GM21529 (cell line): ENCODE results near the gene AURKB.

Source experiments
- ATAC-seq: cut with Tn5 transposase; IDR thresholded peaks from one replicate; pipeline ENCODE4 v1.9.1; 2021; ENCODE audit not compliant: unreplicated experiment

AURKB gene

DNA sequence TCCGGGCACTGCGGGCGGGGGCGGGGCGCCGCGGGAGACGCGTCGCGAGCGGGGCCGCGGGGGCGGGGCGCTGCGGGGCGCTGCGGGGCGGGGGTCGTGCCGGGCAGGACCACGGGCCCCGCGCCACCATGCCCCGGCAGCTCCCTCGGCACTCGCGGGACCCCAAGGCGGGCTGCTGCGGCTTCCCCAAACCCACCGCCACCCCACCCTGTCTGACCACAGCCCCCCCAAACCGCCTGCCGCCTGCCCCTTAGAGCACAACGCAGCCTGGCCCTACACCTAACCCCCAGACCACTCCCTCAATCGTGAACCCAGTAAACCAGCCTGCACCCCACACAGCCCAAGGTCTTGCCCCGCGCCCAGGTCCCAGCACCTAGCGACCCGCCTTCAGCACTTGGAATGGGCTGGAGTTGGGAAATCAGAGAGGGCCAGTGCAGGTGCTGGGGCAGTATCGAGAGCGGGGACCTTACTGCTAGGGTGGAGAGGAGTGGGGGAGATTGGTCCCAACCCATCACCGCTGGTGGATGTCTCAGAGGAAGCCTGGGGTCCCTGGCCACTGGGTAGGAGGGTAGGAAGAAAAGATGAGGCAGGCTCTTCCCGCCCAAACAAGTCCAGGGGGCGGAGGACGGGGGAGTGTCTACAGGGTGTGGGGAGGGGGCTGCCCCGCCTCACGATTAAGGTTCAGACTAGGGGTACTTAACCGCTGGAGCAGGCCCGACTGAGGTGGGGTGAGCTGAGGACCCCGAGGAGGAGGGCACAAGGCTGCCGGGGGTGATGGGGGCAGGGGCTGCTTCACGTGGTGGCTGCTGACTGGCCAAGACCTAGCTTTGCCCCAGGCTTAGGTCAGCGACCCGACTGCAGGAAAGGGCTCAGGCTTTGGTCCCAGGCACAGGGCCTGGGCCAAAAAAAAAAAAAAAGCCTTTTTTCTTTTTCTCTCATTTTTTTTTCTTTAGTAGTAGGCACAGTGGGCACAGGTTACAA lies 47.1 kb downstream of the AURKB start:
- no peak for ATAC-seq

DNA sequence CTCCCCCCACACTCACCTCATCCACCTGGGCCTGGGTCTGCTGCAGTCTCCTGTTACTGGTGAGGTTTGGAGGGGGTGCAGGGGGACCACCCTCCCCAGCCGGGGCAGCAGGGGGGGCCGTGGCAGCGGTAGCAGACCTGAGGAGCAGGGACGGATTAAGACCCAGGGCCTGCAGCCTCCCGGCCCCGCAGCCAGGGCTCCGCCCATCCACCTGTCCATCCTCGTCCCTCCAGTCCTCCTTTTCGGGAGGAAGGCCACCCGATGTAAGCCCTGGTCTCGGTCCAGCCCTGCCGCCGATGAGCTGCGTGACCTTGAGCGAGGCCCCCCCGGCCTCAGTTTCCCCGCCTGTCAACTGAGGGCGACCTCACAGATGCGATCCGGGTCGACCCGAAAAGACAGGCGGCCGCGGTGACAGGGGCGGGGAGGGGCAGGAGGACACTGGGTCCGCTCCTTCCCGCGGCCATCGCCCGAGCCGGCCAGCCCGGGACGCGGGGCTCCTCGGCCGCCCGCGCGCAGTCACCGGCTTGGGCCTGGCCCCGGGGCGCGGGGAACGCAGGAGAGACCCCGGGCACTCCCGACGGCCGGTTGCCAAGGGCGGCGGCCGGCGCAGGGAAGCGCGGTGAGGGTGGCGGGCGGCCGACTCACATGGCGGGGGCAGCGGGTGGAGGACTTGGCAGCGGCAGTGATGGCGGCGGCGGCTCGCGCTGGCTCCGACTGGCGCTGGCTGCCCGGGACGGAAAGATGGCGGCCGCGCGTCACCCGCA lies 48.0 kb downstream of the AURKB start, which contains the start of gene VAMP2:
Gene VAMP2 (minus strand): TSS at position 716 of the 764 bp plus-strand sequence. CDS start 69 bp downstream, at position 647.
- ATAC-seq, result no peak

DNA sequence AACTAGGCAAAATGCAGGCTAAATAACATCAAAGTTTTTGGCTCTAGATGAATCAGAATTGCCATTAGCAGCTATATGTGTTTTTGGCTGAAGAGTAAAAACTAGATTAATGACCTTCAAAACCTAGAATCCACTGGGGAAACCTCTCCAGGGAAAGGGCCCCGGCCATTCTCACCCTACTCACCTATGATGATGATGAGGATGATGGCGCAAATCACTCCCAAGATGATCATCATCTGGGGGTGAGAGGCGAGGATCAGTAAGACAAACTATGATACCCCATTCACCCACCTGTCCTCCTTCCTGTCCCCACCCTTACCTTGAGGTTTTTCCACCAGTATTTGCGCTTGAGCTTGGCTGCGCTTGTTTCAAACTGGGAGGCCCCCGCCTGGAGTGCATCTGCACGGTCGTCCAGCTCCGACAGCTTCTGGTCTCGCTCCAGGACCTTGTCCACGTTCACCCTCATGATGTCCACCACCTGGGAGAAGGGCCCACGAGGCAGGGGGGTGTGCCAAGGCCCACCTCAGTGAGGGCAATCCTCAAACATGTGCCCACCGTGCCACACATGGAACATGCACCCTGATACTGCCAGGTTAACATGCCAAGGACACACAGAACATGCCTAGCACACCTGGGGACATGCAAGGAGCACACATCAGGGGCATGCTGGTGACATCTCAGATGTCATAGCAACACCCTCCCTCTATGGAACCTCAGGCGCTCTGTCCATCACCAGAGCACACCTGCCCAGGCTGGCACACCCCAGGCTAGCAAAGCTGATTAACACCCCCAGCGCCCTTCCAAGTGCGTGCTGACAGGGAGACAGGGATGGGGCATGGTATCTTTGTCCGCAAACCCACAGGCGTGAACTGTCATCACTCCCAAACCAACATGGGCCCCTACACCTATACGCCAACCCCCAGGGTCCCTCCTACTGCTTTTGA lies 48.8 kb downstream of the AURKB start:
- no peak for ATAC-seq

DNA sequence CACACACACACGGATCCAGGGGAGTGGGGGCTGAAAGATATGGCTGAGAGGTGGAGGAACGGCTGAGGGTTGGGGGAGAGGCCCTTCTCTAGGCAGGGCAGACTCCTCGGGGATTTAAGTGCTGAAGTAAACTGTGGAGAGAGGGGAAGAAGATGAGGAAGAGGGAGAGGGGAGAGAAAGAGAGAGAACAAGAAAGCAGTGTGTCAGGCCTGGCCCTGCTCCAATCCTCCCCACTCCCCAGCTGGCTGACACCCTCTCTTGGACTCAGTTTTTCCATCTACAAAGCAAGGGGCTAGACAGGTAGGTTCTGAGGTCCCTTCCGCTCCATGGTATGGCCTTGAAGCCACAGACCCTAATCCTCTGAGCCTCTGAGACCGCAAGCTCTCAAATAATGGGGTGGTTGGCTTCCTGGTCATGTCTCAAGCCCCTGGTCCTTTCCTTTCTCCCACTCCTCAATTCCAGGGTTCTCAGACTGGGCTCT lies 49.6 kb downstream of the AURKB start:
- ATAC-seq, result no peak

DNA sequence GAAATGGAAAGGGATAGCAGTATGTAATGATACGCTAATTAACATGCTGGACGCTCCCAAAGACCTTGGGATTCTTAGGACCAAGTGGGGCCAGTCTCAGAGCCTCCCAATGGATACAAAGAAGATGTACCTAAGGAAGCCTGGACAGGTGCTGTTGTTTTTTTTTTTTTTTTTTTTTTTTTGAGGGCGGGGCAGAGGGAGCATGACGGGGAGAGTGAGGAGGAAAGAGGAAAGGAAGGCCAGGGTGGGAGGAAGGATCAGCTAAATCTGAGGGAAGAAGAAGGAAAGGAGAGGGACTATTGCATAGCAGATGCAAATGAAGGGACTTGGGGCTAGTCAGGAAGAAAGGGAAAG lies 50.2 kb downstream of the AURKB start:
- no peak for ATAC-seq

DNA sequence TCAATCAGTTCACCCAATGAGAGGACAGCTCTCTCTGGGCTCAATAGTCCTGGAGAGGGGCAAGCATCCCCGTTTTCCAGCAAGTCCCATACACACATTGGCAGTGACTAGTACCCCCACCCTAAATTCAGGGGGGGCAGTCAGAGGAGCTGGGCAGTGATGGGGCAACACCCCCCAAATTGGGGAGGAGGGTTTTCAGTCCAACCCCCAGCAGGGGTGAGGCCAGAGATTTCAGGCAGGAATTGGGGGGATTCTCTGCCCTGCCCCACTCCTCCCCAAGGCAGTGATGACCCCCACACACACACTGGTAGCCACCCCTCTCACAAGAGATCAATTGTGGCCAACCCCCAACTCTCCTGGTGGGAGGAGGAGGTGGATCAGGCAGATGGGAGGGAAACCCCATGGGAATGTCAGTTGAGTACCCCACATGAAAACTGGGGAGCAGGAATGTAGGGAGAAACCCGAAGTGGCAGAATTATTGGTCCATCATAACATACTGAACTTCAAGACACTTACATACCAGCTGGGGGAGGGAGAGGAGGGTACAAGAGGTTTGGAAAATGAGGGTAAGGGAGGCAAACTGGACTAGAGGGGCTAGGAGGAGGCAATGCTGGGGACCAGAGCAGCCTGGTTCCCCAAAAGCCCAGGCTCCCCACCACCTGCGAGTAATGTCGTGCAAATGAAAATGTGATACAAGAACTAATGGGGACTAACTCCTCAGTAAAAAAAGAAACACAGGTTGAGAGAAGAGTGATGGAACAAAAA lies 50.7 kb downstream of the AURKB start:
- no peak for ATAC-seq

DNA sequence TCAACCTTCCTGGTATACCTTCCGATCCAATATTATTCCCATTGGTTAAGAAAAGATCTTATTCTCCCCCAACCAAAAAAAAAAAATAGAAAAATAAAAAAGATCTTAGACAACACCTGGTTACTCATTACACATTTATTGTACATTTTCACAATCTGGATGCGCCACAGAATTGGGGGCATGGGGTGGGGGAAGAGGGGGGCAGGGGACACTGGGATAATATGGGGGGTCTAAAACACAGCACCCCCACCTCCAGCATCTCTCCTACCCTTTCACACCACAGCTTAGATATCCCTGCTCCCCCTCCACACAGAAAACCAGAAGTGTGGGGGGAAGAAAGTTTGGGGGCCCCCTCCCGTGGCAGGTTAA lies 51.4 kb downstream of the AURKB start:
- ATAC-seq, result no peak

DNA sequence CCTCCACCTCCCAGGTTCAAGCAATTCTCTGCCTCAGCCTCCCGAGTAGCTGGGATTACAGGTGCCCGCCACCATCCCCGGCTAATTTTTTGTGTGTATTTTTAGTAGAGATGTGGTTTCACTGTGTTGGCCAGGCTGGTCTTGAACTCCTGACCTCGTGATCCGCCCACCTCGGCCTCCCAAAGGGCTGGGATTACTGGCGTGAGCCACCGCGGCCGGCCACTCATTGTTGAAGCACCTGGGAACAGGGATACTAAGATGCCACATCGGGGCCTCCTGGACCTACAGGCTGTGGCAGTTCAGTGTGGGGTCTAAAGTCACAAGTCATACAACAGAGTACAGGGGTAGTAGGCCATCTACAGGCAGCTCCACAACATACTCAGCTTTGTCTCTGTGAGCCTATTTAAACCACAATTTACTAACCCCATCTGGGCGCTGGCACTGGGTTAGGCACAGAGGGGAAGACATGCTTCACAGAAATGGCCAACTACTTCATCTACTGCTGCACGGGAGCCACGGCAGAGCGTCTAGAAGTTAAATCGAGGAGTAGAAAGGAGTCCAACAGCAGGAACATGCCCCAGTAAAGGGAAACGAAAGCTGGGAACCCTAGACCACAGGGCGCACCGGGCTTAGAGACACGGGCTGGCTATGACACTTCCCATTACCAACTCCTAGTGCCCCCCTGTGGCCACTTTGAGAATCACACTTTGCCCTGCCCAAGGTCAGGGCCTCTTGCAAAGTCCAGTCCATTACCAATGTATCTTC lies 51.9 kb downstream of the AURKB start:
- no peak for ATAC-seq

DNA sequence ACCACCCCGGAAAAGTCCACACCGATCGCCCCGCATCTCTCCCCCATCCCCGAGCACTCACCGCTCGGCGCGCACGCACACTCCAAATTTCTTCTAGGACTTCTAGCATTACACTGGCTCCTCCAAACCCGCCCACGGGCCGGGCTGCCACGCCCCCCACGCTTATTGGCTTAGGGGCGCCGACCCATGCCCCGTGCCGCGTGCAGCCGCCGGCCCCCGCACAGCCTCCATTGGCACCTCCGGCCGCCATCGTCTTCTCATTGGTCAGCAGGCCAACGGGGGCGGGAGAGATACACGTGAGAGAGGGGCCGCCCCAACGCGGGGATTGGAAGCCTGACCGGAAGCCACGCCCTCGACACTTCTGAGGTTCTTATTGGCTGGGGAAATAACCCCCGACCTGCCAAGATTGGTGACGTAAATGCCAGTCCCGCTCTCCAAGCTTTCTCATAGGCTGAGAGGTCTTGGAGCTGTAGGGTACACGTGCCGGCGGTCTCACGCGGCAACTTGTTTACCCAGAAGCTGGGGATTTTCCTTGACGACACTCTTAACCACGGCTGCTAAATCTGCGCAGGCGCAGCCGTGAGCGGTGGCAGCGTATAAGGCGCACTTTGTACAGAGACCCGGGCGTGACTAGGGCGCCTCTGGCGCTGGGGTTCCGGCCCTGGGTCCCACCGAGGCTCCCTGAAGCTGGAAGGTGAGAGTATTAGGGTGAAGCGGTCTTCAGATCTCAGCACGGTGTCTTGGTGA lies 54.0 kb downstream of the AURKB start:
- ATAC-seq, result peak; percentile 69

DNA sequence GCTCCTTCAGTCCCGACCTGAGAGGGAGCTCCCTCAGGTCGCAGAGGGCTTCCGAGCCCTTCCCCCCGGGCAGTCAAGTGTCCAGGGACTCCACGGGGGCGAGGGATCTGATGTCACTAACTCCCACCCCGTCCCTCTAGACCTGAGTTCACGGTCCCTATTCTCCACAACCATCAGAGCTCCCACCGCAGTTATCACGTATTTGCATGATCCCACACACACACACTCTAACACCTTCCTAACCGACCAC lies 54.5 kb downstream of the AURKB start:
- no peak for ATAC-seq

DNA sequence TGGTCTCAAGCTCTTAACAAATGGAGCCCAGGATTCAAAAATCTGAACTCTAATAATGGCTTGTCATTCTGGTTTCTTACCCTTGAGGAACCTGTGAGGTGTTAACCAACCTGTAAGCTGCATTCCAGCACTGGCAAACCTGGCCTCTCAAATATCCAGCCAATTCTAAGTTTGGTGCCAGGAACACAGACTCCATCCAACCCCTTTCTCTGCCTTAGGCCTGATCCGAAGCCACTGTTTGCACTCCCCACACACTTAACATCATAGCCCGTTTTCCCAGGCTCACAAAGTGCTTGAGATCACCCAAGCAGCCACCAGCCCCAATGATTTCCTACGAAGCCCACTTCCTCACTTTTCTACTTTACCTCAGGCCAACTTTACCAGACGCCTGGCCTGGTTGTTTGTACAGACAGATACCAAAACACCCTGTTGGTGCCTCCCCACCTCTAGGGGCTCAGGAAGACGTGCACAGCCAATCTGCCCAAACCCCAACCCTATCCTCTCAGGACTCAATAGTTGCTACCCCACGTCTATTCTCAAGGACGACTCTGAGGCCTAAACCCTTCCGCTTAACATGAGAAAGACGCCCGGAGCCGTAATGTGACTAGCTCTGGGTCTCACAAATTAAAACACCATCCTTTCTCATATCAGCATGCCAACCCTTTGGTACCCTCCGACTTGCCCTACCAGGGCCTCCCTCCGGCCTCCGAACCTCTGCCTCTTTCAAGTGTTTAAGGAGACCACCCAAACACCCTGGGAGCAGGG lies 55.0 kb downstream of the AURKB start:
- no peak for ATAC-seq
